ENCODE measurements around the gene PDZD4. TPM values are rescaled to one million over a fixed set of nuclear protein-coding genes. Genes with fewer than 3 reads are reported as not detected.

PDZD4 gene
- total RNA-seq, 1 donor from 2014 or later: 8.3 TPM

GRCh38 chrX:153769158-153769864 is 61.0 kb downstream of the PDZD4 start:
- no peak overlapping the region for H3K27ac ChIP-seq
- no peaks in the 10 kb centered on the region for H3K4me1 ChIP-seq
- H3K36me3 ChIP-seq: no peaks in the 10 kb centered on the region
- H3K27me3 ChIP-seq: no peaks in the 10 kb centered on the region
- no peaks in the 10 kb centered on the region for H3K9me3 ChIP-seq
- no peak for TF ChIP-seq CTCF (IDR thresholded peaks at IDR 0.05)
- intact Hi-C loops (cut with DNase I): loop anchor here (10.0 kb wide), 1 partner anchor 185 kb away; no protein-coding TSS in a partner anchor
- no peak overlapping the region for H3K4me3 ChIP-seq
- no peak for DNase-seq
- no peak for ATAC-seq

GRCh38 chrX:153768311-153769157 is 61.8 kb downstream of the PDZD4 start:
- no peaks in the 10 kb centered on the region for H3K27me3 ChIP-seq
- peak; percentile 39 for DNase-seq
- intact Hi-C loops (cut with DNase I): loop anchor here (10.0 kb wide), 1 partner anchor 186 kb away; no protein-coding TSS in a partner anchor
- no peak overlapping the region for H3K27ac ChIP-seq
- no peak for TF ChIP-seq CTCF (IDR thresholded peaks at IDR 0.05)
- no peaks in the 10 kb centered on the region for H3K9me3 ChIP-seq
- no peak overlapping the region for H3K4me3 ChIP-seq
- peaks cover 3% of the 10 kb centered on the region for H3K4me1 ChIP-seq
- ATAC-seq: no peak
- no peaks in the 10 kb centered on the region for H3K36me3 ChIP-seq

- Histone ChIP-seq H3K36me3 (no peaks in the 10 kb centered on the region), H3K27ac (no peak overlapping the region), H3K27me3 (no peaks in the 10 kb centered on the region), H3K9me3 (no peaks in the 10 kb centered on the region), H3K4me1 (peaks cover 3% of the 10 kb centered on the region), H3K4me3 (no peak overlapping the region)
- DNase-seq (no peak), ATAC-seq (no peak)
- TF ChIP-seq CTCF (IDR thresholded peaks at IDR 0.05): no peak
- intact Hi-C loops (cut with DNase I): loop anchor here (10.0 kb wide), 1 partner anchor 187 kb away; no protein-coding TSS in a partner anchor
These were observed 62.7 kb downstream of the PDZD4 start for GRCh38 chrX:153767674-153768055.

GRCh38 chrX:153766871-153767673 is 63.3 kb downstream of the PDZD4 start:
- peak; percentile 38 for DNase-seq
- no peaks in the 10 kb centered on the region for H3K27me3 ChIP-seq
- ATAC-seq: no peak
- no peak overlapping the region for H3K4me3 ChIP-seq
- H3K36me3 ChIP-seq: no peaks in the 10 kb centered on the region
- intact Hi-C loops (cut with DNase I): loop anchor here (10.0 kb wide), 1 partner anchor 188 kb away; no protein-coding TSS in a partner anchor
- H3K4me1 ChIP-seq: peaks cover 3% of the 10 kb centered on the region
- no peak for TF ChIP-seq CTCF (IDR thresholded peaks at IDR 0.05)
- H3K9me3 ChIP-seq: no peaks in the 10 kb centered on the region
- H3K27ac ChIP-seq: no peak overlapping the region

- H3K27me3 ChIP-seq: no peaks in the 10 kb centered on the region
- ATAC-seq: no peak
- H3K4me1 ChIP-seq: peaks cover 3% of the 10 kb centered on the region
- no peaks in the 10 kb centered on the region for H3K36me3 ChIP-seq
- H3K9me3 ChIP-seq: no peaks in the 10 kb centered on the region
- TF ChIP-seq CTCF (IDR thresholded peaks at IDR 0.05): no peak
- no peak overlapping the region for H3K27ac ChIP-seq
- peak; percentile 54 for DNase-seq
- H3K4me3 ChIP-seq: no peak overlapping the region
- intact Hi-C loops (cut with DNase I): loop anchor here (10.0 kb wide), 1 partner anchor 189 kb away; no protein-coding TSS in a partner anchor
These were observed 64.1 kb downstream of the PDZD4 start for GRCh38 chrX:153766098-153766817.
